Endothelial cell of umbilical vein (primary cell): ENCODE data around the gene BEND3. TPM values are rescaled to one million over a fixed set of nuclear protein-coding genes. Genes with fewer than 3 reads are reported as not detected.

Experiments
- BruUV-seq: library from RNA; stranded (reverse); fragments of 400-500 nt; replicated peaks from 2 replicates; lab custom pipeline; 2021; lab: Mats Ljungman, UMichigan
- CTCF ChIA-PET: fragments of 300-600, 350-600 bp; sonication (Branson Sonifier 250); formaldehyde crosslinking; loops from one replicate; lab custom pipeline; 2021; ENCODE audit warnings: antibody characterized with exemption, inconsistent platforms; lab: Charles Lee
- POLR2A ChIA-PET: fragments of 300-600, 350-600 bp; sonication (Branson Sonifier 250); formaldehyde crosslinking; loops from one replicate; lab custom pipeline; 2021; ENCODE audit warnings: antibody characterized with exemption, inconsistent platforms; lab: Charles Lee
- DNase-seq: peaks from one replicate; pipeline ENCODE4 v3.0.0-alpha.2; 2011; ENCODE audit warnings: low read depth, low spot score
- FAIRE-seq: peaks from 2 replicates; lab custom pipeline; 2011; peaks lifted over from hg19 to GRCh38; lab: Jason Lieb, UNC
- H2AFZ ChIP-seq: 2 replicates; pipeline ENCODE4 v1.6.0; 2012; ENCODE audit warnings: low read depth, low read length, control low read depth, inconsistent platforms
- H3K27ac ChIP-seq: 2 replicates; pipeline ENCODE4 v1.5.1; 2011; ENCODE audit warnings: low read depth, mild to moderate bottlenecking, control low read depth, low read length, moderate library complexity; ENCODE audit not compliant: insufficient read depth
- H3K27me3 ChIP-seq, 2 experiments: 2 replicates each; pipeline versions ENCODE4 v1.6.0 to v1.6.1; 2011; ENCODE audit warnings: low read length in 2 of 2, mixed read lengths in 1 of 2; ENCODE audit not compliant: control insufficient read depth in 2 of 2, insufficient read depth in 2 of 2
- H3K36me3 ChIP-seq, 2 experiments: 2 replicates in 1 of 2; 3 replicates in 1 of 2; pipeline ENCODE4 v1.5.1; 2011; ENCODE audit warnings: low read length in 2 of 2, mild to moderate bottlenecking in 1 of 2, moderate library complexity in 1 of 2; ENCODE audit not compliant: control insufficient read depth in 2 of 2, insufficient read depth in 2 of 2; ENCODE audit errors: extremely low read depth in 1 of 2
- H3K4me1 ChIP-seq: 3 replicates; pipeline ENCODE4 v1.5.1; 2011; ENCODE audit warnings: mild to moderate bottlenecking, low read length; ENCODE audit not compliant: control insufficient read depth, insufficient read depth; ENCODE audit errors: extremely low read depth
- H3K4me2 ChIP-seq: 2 replicates; pipeline ENCODE4 v1.6.1; 2011; ENCODE audit warnings: low read length, control low read depth, mixed read lengths; ENCODE audit not compliant: insufficient read depth
- H3K4me3 ChIP-seq, 3 experiments: fragments of 200-600 bp in 1 of 3; sonication (generic), shearing (Covaris generic) in 1 of 3; replicated peaks in 1 of 3; 2 replicates each; pipeline ENCODE4 v1.5.1; 2011 to 2016; ENCODE audit warnings: control low read depth in 3 of 3, low read length in 3 of 3, mild to moderate bottlenecking in 2 of 3, inconsistent platforms in 1 of 3, low read depth in 1 of 3, moderate library complexity in 1 of 3; ENCODE audit not compliant: insufficient read depth in 1 of 3
- H3K79me2 ChIP-seq: 2 replicates; pipeline ENCODE4 v1.6.0; 2012; ENCODE audit warnings: low read length, inconsistent platforms; ENCODE audit not compliant: control insufficient read depth, insufficient read depth
- H3K9ac ChIP-seq: replicated peaks from 2 replicates; pipeline ENCODE3; 2011; ENCODE audit warnings: low read length, control low read depth; ENCODE audit not compliant: insufficient read depth; ENCODE audit errors: extremely low read depth
- H3K9me1 ChIP-seq: replicated peaks from 3 replicates; pipeline ENCODE4 v1.6.0; 2011; ENCODE audit warnings: mild to moderate bottlenecking, low read length; ENCODE audit not compliant: control insufficient read depth, insufficient read depth; ENCODE audit errors: extremely low read depth
- H3K9me3 ChIP-seq: replicated peaks from 2 replicates; pipeline ENCODE4 v1.5.1; 2012; ENCODE audit warnings: low read length, inconsistent platforms; ENCODE audit not compliant: control insufficient read depth, insufficient read depth
- H4K20me1 ChIP-seq: replicated peaks from 2 replicates; pipeline ENCODE3; 2011; ENCODE audit warnings: mild to moderate bottlenecking, low read length; ENCODE audit not compliant: control insufficient read depth, insufficient read depth; ENCODE audit errors: extremely low read depth
- EZH2 ChIP-seq: IDR thresholded peaks from 2 replicates; pipeline ENCODE4 v1.6.1; 2012; ENCODE audit warnings: borderline replicate concordance, low read depth, mild to moderate bottlenecking, moderate library complexity, low read length, inconsistent platforms; ENCODE audit not compliant: severe bottlenecking
- FOS ChIP-seq: IDR thresholded peaks from 2 replicates; pipeline ENCODE4 v1.6.1; 2011; ENCODE audit warnings: mild to moderate bottlenecking, low read length, moderate library complexity, borderline replicate concordance; ENCODE audit not compliant: insufficient read depth
- GATA2 ChIP-seq: IDR thresholded peaks from 2 replicates; pipeline ENCODE4 v1.7.0; 2011; ENCODE audit warnings: low read depth, mild to moderate bottlenecking, moderate library complexity, mixed read lengths, low read length; ENCODE audit not compliant: insufficient read length, insufficient read depth
- JUN ChIP-seq: IDR thresholded peaks from 2 replicates; pipeline ENCODE4 v1.6.1; 2011; ENCODE audit warnings: borderline replicate concordance, low read depth; ENCODE audit not compliant: insufficient read length, insufficient read depth
- MYC ChIP-seq: IDR thresholded peaks from one replicate; pipeline ENCODE4 v1.6.1; 2011; ENCODE audit warnings: mild to moderate bottlenecking, low read depth, low read length
- POLR2A ChIP-seq: IDR thresholded peaks from 2 replicates; pipeline ENCODE4 v1.6.1; 2012; ENCODE audit warnings: low read depth, mild to moderate bottlenecking, control low read depth, low read length
- POLR2AphosphoS5 ChIP-seq: IDR thresholded peaks from 2 replicates; pipeline ENCODE4 v1.6.1; 2012; ENCODE audit warnings: low read depth, mild to moderate bottlenecking, control low read depth, low read length, moderate library complexity; ENCODE audit not compliant: insufficient read depth
- dilution Hi-C: fragments of 300-500 bp; cut with MboI; formaldehyde crosslinking; loops from one replicate; pipeline ENCODE4 v1.15.0; 2019; ENCODE audit warnings: low sequenced_read_pairs; ENCODE audit not compliant: extremely low pct_ligation_motif_present
- intact Hi-C: fragments of 100-400 bp; cut with micrococcal nuclease; formaldehyde crosslinking; loops from one replicate; pipeline ENCODE4 v1.10.0; 2022
- polyA plus RNA-seq, 4 experiments: library from polyadenylated mRNA; depleted of rRNA in 3 of 4; stranded (reverse) in 3 of 4; unstranded in 1 of 4; fragments of >200 nt; gene quantifications; 2 replicates each; pipeline versions ENCODE4 v1.2.1 to v1.2.3, GENCODE V29; 2011 to 2012; ENCODE audit warnings: missing spikeins in 1 of 4
- total RNA-seq: library from RNA; stranded (reverse); gene quantifications from 2 replicates; pipeline ENCODE4 v1.2.3, GENCODE V29; 2021
- TF ChIP-seq, protein P1 (sequence below): IDR thresholded peaks from 2 replicates; pipeline ENCODE4 v1.6.1; 2011; ENCODE audit not compliant: insufficient read depth, insufficient read length
- TF ChIP-seq, protein P2 (sequence below), 2 donors: IDR thresholded peaks; 1 replicate in 1 of 2; 2 replicates in 1 of 2; pipeline ENCODE4 v1.5.1; 2011; ENCODE audit warnings: low read length in 2 of 2, mild to moderate bottlenecking in 2 of 2, moderate library complexity in 2 of 2, control low read depth in 1 of 2, inconsistent platforms in 1 of 2, low read depth in 1 of 2; ENCODE audit not compliant: insufficient read depth in 1 of 2; ENCODE audit errors: extremely low read depth in 1 of 2

The BEND3 gene
- total and polyA plus RNA-seq, 2 donors (not counting 3 experiments of a cell fraction or from before 2014, with no cell fraction given) = 1.6 to 4.8 TPM

DNA sequence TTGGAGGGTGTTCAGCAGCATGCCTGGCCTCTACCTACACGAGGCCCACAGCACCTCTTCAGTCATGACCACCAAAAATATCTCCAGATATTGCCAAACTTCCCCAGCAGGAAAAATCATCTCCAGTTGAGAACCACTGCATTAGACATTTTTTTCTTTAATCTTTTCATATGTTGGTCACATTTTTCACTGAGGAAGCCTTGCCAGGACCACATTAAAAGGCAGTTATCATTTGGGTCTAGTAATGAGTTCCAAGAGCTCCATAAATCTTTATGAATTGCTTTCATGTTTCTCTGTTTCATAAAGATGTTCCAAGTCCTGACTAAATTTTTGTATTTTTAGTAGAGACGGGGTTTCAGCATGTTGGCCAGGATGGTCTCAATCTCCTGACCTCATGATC lies 58.5 kb downstream of the BEND3 start:
- Histone ChIP-seq H3K9me3 (no peaks in the 10 kb centered on the region), H2AFZ (no peak overlapping the region), H3K27ac (no peak overlapping the region), H3K27me3 (peaks cover 0 to 1% of the 10 kb centered on the region in 2 experiments), H4K20me1 (no peaks in the 10 kb centered on the region), H3K4me3 (no peak overlapping the region), H3K9me1 (no peaks in the 10 kb centered on the region), H3K9ac (no peak overlapping the region), H3K4me2 (no peak overlapping the region), H3K4me1 (no peaks in the 10 kb centered on the region), H3K36me3 (no peaks in the 10 kb centered on the region), H3K79me2 (no peaks in the 10 kb centered on the region)
- no peak for FAIRE-seq
- TF ChIP-seq GATA2 = no peak
- TF ChIP-seq POLR2A = no peak
- TF ChIP-seq, protein P1, sequence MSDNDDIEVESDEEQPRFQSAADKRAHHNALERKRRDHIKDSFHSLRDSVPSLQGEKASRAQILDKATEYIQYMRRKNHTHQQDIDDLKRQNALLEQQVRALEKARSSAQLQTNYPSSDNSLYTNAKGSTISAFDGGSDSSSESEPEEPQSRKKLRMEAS = no peak
- no peak for TF ChIP-seq EZH2
- no peak for TF ChIP-seq FOS
- no peak for TF ChIP-seq MYC
- TF ChIP-seq POLR2AphosphoS5 = no peak
- TF ChIP-seq, protein P2, sequence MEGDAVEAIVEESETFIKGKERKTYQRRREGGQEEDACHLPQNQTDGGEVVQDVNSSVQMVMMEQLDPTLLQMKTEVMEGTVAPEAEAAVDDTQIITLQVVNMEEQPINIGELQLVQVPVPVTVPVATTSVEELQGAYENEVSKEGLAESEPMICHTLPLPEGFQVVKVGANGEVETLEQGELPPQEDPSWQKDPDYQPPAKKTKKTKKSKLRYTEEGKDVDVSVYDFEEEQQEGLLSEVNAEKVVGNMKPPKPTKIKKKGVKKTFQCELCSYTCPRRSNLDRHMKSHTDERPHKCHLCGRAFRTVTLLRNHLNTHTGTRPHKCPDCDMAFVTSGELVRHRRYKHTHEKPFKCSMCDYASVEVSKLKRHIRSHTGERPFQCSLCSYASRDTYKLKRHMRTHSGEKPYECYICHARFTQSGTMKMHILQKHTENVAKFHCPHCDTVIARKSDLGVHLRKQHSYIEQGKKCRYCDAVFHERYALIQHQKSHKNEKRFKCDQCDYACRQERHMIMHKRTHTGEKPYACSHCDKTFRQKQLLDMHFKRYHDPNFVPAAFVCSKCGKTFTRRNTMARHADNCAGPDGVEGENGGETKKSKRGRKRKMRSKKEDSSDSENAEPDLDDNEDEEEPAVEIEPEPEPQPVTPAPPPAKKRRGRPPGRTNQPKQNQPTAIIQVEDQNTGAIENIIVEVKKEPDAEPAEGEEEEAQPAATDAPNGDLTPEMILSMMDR (IDR thresholded peaks at IDR 0.05; ENCODE audit: extremely low read depth in 1 of 2, insufficient read depth in 1 of 2, low read depth in 1 of 2, low read length in 2 of 2) = no peak
- TF ChIP-seq JUN = no peak
- intact Hi-C loops (no loop called here), dilution Hi-C loops (no loop called here)
- ChIA-PET CTCF (no interaction called here), POLR2A (interaction anchor here (0.6 kb wide), 1 partner anchor 926 kb away, joined by 3 read pairs; no protein-coding TSS in a partner anchor)
- no TSS peak for BruUV-seq
- no peak for DNase-seq
